Measurements from ENCODE around the gene KLHL30.

Gene KLHL30

DNA sequence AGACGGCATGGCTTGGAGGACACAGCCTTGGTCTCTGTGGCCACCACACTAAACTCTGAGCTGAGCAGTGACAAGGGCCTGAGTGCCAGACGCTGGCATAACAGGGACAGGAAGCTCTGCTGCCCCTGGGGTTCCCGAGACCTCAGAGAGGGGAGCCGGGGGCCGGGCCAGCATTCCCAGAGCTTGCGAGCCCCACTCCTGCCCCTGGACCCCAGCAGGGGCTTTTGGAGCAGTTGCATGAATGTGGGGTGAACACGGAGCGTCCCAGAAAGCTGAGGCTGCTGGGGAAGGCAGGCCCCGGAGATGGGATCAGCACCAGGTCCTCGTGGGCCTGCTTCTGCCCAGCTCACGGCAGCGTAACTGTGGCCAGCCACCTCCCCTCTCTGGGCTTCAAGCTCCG, 12.7 kb downstream of the KLHL30 start:
- no peaks in the 10 kb centered on the region for H4K20me1 ChIP-seq (ENCODE audit: insufficient read depth)
- no peak overlapping the region for H3K4me2 ChIP-seq
- H3K4me1 ChIP-seq (ENCODE audit: low read depth, poor library complexity, severe bottlenecking) = no peaks in the 10 kb centered on the region
- no peak overlapping the region for H3K27ac ChIP-seq
- no peak overlapping the region for H3K4me3 ChIP-seq (IDR thresholded peaks at IDR 0.05; ENCODE audit: insufficient read depth, low read depth, low read length)
- TF ChIP-seq, protein P1, sequence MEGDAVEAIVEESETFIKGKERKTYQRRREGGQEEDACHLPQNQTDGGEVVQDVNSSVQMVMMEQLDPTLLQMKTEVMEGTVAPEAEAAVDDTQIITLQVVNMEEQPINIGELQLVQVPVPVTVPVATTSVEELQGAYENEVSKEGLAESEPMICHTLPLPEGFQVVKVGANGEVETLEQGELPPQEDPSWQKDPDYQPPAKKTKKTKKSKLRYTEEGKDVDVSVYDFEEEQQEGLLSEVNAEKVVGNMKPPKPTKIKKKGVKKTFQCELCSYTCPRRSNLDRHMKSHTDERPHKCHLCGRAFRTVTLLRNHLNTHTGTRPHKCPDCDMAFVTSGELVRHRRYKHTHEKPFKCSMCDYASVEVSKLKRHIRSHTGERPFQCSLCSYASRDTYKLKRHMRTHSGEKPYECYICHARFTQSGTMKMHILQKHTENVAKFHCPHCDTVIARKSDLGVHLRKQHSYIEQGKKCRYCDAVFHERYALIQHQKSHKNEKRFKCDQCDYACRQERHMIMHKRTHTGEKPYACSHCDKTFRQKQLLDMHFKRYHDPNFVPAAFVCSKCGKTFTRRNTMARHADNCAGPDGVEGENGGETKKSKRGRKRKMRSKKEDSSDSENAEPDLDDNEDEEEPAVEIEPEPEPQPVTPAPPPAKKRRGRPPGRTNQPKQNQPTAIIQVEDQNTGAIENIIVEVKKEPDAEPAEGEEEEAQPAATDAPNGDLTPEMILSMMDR (conservative IDR thresholded peaks at IDR 0.05; ENCODE audit: low read depth, low read length) = no peak
- no peaks in the 10 kb centered on the region for H3K36me3 ChIP-seq (ENCODE audit: insufficient read depth)
- H3K27me3 ChIP-seq (ENCODE audit: insufficient read depth, low read depth) = no peaks in the 10 kb centered on the region
- no peak overlapping the region for H3K9ac ChIP-seq
- no peak overlapping the region for H2AFZ ChIP-seq (ENCODE audit: low read depth)
- no peaks in the 10 kb centered on the region for H3K79me2 ChIP-seq (ENCODE audit: insufficient read depth, low read depth)

- Histone ChIP-seq H3K4me3 (IDR thresholded peaks at IDR 0.05; ENCODE audit: insufficient read depth, low read depth, low read length) (no peak overlapping the region), H3K36me3 (ENCODE audit: insufficient read depth) (no peaks in the 10 kb centered on the region), H4K20me1 (ENCODE audit: insufficient read depth) (no peaks in the 10 kb centered on the region), H3K4me1 (ENCODE audit: low read depth, poor library complexity, severe bottlenecking) (no peaks in the 10 kb centered on the region), H3K9ac (no peak overlapping the region), H3K79me2 (ENCODE audit: insufficient read depth, low read depth) (no peaks in the 10 kb centered on the region), H2AFZ (ENCODE audit: low read depth) (no peak overlapping the region), H3K27ac (no peak overlapping the region), H3K27me3 (ENCODE audit: insufficient read depth, low read depth) (no peaks in the 10 kb centered on the region), H3K4me2 (no peak overlapping the region)
- TF ChIP-seq, protein P1 (conservative IDR thresholded peaks at IDR 0.05; ENCODE audit: low read depth, low read length) = no peak
These were observed 13.3 kb downstream of the KLHL30 start for GRCh38 chr2:238151628-238152235.

DNA sequence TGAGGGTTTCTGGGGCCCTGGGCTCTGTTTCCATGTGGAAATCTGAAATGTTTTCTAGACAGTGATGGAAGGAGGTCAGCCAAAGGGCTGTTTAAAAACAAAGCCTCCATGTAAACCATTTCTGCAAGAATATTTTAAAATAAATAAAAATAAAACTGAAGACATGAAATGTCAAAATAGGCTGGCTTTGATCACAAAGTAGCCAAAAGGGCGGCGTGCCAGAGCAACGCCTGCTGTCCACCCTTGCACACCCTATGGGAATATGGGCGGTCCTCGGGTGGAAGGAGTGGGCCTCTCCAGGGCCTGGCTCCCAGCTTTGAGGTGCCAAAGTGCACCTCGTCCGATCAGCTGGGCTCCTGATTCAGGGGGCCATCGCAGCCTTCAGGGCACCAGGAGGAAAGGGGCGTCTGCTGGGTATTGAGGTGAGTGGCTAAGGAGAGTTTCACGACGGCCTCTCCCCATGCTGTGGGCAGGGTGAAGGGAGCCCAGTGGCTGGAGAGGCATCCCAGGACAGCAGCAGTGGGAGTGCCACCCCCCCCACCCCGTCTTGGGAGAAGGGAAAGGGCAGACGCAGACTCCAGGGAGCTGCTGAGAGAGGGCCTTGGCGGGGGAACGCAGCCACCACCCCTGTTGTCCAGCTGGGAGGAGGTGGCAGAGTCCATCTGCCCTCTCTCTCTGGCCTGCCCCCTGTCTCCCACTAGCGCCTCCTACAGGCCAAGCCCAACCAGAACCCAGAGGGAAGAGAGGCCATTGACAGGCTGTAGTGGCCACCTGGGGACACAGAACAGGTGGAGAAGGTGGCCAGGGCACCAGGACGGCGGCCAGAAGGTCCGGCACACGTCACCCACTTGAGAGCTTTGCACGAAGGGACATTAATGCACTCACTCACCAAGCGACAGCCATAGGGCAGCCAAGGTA, 14.6 kb downstream of the KLHL30 start:
- H3K36me3 ChIP-seq (ENCODE audit: insufficient read depth) = no peaks in the 10 kb centered on the region
- TF ChIP-seq, protein P1 (conservative IDR thresholded peaks at IDR 0.05; ENCODE audit: low read depth, low read length) = no peak; the same call in 1 of the 2 replicates
- no peaks in the 10 kb centered on the region for H4K20me1 ChIP-seq (ENCODE audit: insufficient read depth)
- H3K27me3 ChIP-seq (ENCODE audit: insufficient read depth, low read depth) = no peaks in the 10 kb centered on the region
- no peak overlapping the region for H2AFZ ChIP-seq (ENCODE audit: low read depth)
- H3K27ac ChIP-seq = no peak overlapping the region
- no peak overlapping the region for H3K9ac ChIP-seq
- no peak overlapping the region for H3K4me3 ChIP-seq (IDR thresholded peaks at IDR 0.05; ENCODE audit: insufficient read depth, low read depth, low read length)
- H3K4me1 ChIP-seq (ENCODE audit: low read depth, poor library complexity, severe bottlenecking) = no peaks in the 10 kb centered on the region
- H3K79me2 ChIP-seq (ENCODE audit: insufficient read depth, low read depth) = no peaks in the 10 kb centered on the region
- no peak overlapping the region for H3K4me2 ChIP-seq

DNA sequence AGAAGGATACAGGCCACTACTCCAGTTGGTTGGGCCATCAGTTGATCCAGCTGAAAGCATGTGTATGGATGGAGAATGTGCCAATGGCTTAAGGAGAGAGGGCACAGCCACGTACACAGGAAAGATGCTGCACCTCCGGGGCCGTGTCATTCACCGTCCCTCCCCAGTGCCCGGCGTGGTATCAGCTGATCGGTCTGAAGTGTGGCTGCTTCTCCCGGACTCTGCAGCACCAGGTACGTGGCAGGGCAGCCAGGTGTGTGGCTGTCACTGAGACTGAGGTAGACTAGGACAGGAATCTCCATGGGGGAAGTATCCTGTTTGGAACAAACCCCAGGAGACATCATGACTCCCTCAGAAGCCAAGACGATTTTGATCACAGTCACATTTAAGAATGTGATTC, 16.1 kb downstream of the KLHL30 start:
- no peaks in the 10 kb centered on the region for H3K4me1 ChIP-seq (ENCODE audit: low read depth, poor library complexity, severe bottlenecking)
- no peaks in the 10 kb centered on the region for H3K27me3 ChIP-seq (ENCODE audit: insufficient read depth, low read depth)
- no peak overlapping the region for H3K4me3 ChIP-seq (IDR thresholded peaks at IDR 0.05; ENCODE audit: insufficient read depth, low read depth, low read length)
- no peak overlapping the region for H3K27ac ChIP-seq
- no peak overlapping the region for H3K4me2 ChIP-seq
- H3K79me2 ChIP-seq (ENCODE audit: insufficient read depth, low read depth) = no peaks in the 10 kb centered on the region
- TF ChIP-seq, protein P1 (conservative IDR thresholded peaks at IDR 0.05; ENCODE audit: low read depth, low read length) = no peak
- no peak overlapping the region for H3K9ac ChIP-seq
- H3K36me3 ChIP-seq (ENCODE audit: insufficient read depth) = no peaks in the 10 kb centered on the region
- no peak overlapping the region for H2AFZ ChIP-seq (ENCODE audit: low read depth)
- no peaks in the 10 kb centered on the region for H4K20me1 ChIP-seq (ENCODE audit: insufficient read depth)
